NCI-H69 (cell line): ENCODE measurements around the gene STX8.

ENCODE experiments used
- DNase-seq: peaks from one replicate; lab custom pipeline; 2025; lab: John Stamatoyannopoulos, UW

STX8 gene

DNA sequence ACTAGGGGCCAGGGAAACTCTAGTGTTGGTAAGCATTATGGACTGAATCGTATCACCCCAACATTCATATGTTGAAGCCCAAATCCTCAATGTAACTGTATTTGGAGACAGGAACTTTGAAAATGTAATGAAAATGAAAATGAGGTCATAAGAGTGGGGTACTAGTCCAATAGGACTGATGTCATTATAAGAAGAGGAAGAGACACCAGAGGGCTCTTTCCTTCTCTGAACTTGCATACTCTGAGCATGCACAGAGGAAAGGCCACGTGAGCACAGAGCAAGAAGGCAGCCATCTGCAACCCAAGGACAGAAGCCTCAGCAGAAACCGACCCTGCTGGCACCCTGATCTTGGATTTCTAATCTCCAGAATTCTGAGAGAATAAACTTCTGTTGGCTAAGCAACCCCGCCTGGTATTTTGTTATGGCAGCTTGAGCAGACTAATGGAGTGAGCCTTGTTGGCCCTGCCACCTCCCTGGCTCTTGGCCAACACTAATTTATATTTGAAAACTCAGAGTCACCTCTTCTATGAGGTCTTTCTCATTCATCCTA, 280.9 kb downstream of the STX8 start:
- DNase-seq = peak; percentile 0

DNA sequence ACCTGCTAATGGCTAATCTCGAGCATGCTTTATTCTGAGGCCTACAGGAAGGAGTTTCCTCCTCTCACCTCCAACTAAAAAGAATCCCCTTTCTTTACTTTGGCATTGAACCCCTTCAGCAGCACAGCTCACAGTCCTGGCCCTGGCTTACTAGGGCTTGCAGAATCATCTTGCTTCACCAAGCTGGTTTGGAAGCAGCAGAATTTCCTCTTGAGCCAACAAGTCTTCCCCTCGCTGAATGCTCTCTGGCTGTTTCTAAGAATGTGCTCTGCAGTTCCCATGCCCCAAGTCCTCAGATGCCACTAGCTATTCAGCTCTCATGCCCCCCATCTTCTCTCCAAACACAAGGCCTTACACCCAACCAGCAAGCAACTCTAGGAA, 283.1 kb downstream of the STX8 start:
- no peak for DNase-seq

GRCh38 chr17:9291912-9292560, 283.6 kb downstream of the STX8 start:
- no peak for DNase-seq

GRCh38 chr17:9290226-9290613, 285.4 kb downstream of the STX8 start:
- DNase-seq = no peak

DNA sequence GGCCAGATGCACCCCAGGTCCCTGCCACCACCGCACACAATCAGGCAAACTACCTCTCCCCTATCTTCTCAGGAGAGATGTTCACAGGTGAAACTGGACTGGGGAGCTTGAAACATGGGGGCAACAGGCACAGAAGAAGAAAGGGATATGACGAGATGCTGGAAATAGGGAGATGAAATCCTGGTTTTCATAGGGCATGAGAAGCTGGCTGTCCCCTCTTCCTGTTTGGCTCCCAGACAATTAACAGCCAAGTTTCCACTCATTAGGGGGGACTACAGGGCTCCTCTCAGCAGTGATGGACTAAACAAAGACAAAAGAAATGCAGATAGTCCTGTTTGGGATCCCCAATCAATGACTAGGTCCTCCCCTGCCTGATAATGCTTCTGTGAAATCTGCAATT, 288.3 kb downstream of the STX8 start:
- DNase-seq = no peak

GRCh38 chr17:9286434-9286833, 289.2 kb downstream of the STX8 start:
- no peak for DNase-seq

GRCh38 chr17:9285602-9286427, 289.8 kb downstream of the STX8 start:
- no peak for DNase-seq

- no peak for DNase-seq
These were observed 290.7 kb downstream of the STX8 start for GRCh38 chr17:9284884-9285283.

DNA sequence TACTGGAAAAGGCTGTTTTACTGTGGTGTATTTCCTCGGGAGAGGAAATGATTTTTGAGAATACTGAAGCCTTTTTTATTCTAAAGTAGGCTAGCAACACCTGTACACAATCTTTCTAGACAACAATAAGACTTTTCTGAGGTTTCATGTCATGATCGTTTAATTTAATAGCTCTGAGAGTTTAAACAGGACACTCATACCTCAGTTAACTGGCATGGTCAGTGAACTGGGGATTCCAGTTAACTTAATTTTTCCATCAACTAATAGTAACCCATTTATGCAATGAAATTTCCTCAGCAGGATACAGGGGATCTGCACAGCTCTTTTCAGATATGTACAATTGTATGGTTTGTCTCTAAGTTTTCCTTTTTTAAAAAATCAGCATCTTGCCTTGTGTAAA, 291.7 kb downstream of the STX8 start:
- DNase-seq = no peak

DNA sequence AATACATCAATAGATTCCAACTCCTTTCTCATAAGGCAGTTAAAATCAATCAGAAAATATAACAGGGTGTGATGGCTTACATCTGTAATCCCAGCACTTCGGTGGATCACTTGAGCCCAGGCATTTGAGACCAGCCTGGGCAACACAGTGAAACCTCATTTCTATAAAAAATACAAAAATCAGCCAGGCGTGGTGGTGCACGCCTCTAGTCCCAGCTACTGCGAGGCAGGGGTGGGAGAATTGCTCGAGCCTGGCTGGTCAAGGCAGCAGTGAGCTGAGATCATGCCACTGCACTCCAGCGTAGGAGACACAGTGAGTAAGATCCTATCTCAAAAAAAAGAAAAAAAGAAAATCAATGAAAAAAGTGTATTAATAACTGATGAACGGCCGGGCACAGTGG, 295.7 kb downstream of the STX8 start:
- DNase-seq = no peak

GRCh38 chr17:9274973-9275372, 300.6 kb downstream of the STX8 start:
- no peak for DNase-seq

DNA sequence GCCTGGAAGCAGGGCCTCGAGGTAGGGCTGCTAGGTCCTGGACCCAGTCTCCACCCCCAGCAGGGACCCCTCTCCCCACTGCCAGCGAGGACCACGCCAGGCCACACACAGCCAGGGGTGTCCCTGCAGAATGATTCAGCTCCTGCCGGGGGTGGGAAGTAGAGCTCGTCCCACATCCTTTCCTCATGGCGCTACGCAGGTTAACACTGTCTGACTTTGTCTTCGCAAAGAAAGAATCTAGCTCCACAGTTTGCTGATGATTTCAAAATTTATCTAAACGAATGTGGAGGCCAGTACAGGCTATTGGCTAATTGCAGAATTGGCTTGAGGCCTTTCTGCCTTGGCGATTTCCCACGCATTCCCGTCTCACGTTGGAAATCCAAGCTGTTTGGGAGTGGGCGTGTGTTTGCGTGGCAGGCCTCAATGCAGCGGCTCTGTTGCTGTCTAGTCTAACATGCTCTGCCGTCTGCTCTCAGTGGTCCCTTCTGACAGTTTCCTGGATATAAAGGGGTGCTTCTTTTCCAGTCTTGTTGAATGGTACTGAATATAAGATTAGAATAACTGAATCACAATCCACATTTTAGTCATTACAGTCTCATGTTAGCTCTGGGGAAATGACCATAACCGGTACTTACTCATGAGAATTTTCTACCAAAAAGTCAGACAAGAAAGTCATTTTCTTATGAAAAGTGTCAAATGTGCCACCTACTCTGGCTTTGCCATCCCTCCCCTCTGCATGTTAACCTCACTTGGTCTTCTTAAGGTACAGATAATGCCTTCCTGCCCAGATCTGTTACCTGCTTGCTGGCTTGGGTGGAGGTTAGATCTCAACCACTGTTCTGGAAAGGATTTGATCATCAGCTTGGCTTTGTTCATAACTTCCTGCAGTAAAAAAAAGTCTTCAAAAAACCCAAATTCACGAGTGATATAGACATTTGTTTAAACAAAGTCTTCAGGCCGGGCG, 301.9 kb downstream of the STX8 start:
- no peak for DNase-seq

DNA sequence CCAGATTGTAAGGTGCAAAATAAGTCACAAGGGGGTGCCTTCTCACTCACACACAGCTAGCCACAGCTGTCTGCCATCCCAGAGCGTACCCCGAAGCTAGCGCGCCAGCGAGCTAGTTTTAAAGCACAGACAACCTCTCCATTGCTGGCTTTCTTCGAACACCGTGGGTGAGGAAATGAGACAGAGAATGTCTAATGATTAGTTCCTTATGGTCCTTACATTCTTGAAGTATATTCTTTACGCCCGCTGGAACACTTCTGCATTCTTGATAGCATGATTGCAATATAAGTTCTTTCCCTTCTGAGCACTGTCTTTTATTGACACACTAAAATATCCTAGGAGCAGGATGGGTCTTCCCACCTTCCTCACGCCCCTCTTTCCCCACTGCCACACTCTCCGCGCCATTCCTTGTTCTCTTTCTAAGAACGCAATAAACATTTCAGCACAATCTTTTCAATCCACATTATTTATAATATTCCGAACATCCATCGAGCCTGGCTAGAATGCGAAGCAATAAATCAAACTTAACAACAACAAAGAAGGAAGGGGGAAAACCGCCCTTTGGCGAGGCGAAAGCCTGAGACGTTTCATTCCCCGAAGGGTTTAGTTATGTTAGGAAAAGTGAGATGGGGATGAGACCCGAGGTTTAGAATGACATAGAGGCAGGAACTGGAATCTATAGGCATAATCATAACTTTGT, 303.0 kb downstream of the STX8 start:
- no peak for DNase-seq

- DNase-seq = no peak
These were observed 303.6 kb downstream of the STX8 start for GRCh38 chr17:9271989-9272388.

DNA sequence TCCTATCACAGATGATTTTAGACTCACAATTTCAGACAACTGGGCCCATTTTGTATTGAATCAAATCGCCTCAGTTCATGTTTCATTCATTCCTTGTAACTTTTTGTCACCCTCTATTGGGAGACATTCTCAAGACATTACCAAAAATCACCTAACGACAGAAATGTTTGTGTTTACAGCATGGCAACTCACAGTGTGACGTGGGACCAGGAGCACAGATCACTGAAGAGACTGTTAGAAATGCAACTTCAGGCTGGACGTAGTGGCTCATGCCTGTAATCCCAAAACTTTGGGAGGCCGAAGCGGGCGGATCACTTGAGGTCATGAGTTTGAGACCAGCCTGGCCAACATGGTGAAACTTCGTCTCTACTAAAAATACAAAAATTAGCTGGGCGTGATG, 304.7 kb downstream of the STX8 start:
- DNase-seq = no peak

DNA sequence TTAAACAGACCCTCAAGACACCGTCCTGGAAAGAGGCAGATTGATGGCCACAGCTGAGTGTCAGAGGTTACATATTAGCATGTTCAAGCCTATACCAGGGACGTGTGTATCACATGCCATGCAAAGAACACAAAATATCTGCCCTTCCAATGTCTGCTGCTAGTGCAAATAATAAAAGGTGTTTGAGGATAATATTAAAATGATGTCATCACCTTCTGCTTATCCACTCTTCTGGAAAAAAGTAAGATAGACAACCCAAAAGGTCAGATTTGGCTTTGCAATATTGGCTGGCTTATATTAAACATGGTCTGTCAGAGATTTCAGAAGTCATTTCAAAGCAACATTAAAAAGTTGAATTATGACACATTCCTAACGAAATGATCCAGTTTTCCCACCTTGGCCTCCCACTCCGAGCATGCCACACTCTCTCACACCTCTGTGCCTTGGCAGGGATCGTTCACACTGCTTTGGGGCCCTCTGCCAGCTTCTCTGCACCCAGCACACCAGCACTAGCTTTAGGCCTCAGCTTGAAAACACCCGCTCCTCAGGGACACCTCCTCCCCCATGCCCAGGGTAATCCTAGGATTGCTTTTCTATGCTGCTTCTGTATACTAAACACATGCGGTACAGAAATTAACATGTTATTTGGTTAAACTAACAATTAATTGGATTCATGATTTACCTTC, 306.1 kb downstream of the STX8 start:
- no peak for DNase-seq

DNA sequence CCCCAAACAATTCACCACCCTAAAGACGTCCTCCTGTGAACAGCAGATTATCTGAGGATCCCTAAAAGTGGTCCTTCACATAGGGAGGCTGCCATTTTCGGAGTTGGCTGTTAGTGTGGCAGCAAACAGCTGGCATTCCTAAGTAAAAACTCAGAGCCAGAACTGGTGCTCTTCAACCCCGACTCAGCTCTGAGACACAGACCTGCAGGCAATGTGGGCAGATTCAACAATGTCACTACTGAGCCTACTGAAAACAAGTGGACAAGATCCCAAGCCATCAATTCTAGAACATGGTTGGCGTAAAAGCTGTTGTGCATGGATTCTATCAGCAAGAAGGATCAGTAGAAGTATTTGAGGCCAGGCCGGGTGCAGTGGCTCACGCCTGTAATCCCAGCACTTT, 307.1 kb downstream of the STX8 start:
- DNase-seq = no peak

DNA sequence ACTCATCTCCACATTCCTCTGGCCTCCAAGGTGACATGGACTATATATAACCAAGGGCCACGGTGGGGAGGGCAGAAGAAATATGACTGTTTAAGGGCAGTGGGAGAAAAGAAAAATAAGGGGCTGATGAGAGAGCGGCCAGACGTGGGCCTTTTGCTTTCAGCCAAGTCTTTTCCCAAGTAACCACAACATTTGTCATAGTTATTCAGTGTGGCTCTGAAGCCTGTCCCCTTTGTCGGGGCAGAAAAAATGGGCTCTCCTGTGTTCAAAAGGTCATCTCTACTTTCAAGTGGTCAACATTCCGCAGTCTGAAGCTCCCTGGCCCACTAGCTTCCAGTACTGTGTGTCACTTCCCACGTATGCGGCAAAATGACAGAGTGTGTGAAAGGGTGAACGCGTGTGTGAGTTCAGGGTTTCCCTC, 308.9 kb downstream of the STX8 start:
- no peak for DNase-seq

DNA sequence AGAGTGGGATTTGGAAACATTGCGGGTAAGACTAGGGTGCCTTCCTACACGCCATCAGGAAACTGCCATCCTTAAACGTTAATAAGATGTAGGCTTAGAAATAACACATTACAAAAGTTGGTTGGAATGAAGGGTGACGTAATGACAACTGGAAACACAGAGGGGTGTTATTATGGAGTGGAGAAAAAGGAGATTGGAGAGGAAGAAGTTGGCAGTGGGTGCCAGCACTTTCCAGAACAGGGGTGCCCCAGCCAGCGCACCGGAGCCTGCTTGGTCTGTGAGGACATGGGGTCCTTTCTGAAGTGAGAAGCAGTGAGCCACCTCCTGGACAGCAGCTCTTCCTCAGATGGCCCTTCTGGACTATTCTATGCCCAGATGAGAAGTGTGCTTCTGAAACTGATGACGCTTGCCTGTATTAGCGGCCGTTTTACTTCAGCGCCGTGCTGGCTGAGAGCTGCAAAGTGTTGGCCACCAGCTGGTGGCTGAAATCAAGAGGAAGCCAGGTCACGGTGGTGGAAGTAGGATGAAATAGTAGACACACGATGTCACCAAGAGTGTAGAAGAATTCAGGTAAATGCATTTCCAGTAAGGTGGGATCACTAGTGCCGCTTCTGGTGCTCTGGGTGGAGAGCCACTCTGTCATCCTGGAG, 309.5 kb downstream of the STX8 start:
- no peak for DNase-seq
